GM15510 (cell line): ENCODE results near the gene LMTK3.

ENCODE experiments used
- POLR2A ChIP-seq: IDR thresholded peaks from 3 replicates; pipeline ENCODE4 v1.6.1; 2011; ENCODE audit warnings: borderline replicate concordance; ENCODE audit not compliant: insufficient read length; ENCODE audit errors: extremely low read depth

The LMTK3 gene

GRCh38 chr19:48500830-48501493 is 10.7 kb downstream of the LMTK3 start:
- TF ChIP-seq POLR2A, result no peak

GRCh38 chr19:48499316-48500090 is 12.1 kb downstream of the LMTK3 start:
- TF ChIP-seq POLR2A, result no peak

- TF ChIP-seq POLR2A, result no peak
These were observed 12.9 kb downstream of the LMTK3 start for GRCh38 chr19:48498595-48499311.

GRCh38 chr19:48497728-48498594 is 13.7 kb downstream of the LMTK3 start:
- no peak for TF ChIP-seq POLR2A

- TF ChIP-seq POLR2A, result no peak
These were observed 14.5 kb downstream of the LMTK3 start for GRCh38 chr19:48496959-48497727.

- no peak for TF ChIP-seq POLR2A
These were observed 16.2 kb downstream of the LMTK3 start for GRCh38 chr19:48495396-48495795.

- no peak for TF ChIP-seq POLR2A
These were observed 17.8 kb downstream of the LMTK3 start for GRCh38 chr19:48493718-48494401.

GRCh38 chr19:48492925-48493717 is 18.5 kb downstream of the LMTK3 start:
- peak; percentile 59 for TF ChIP-seq POLR2A

GRCh38 chr19:48491793-48492123 is 19.9 kb downstream of the LMTK3 start:
- no peak for TF ChIP-seq POLR2A

GRCh38 chr19:48490981-48491792 is 20.4 kb downstream of the LMTK3 start:
- no peak for TF ChIP-seq POLR2A

GRCh38 chr19:48489608-48490216 is 21.9 kb downstream of the LMTK3 start:
- no peak for TF ChIP-seq POLR2A

GRCh38 chr19:48487948-48488347 is 23.7 kb downstream of the LMTK3 start:
- no peak for TF ChIP-seq POLR2A

- TF ChIP-seq POLR2A, result no peak
These were observed 24.1 kb downstream of the LMTK3 start for GRCh38 chr19:48487544-48487943.
